Stimulated activated CD4-positive, alpha-beta T cell treated with anti-CD3 and anti-CD28 coated beads, TNF-alpha, amount 100 ng/mL, for 1 hour (primary cell): ENCODE data around the gene KCNF1.

Source experiments
- DNase-seq, 3 donors: peaks; one replicate each; pipeline ENCODE4 v3.0.0-alpha.2; 2020; ENCODE audit warnings: low read depth in 3 of 3, low spot score in 1 of 3

The KCNF1 gene

DNA sequence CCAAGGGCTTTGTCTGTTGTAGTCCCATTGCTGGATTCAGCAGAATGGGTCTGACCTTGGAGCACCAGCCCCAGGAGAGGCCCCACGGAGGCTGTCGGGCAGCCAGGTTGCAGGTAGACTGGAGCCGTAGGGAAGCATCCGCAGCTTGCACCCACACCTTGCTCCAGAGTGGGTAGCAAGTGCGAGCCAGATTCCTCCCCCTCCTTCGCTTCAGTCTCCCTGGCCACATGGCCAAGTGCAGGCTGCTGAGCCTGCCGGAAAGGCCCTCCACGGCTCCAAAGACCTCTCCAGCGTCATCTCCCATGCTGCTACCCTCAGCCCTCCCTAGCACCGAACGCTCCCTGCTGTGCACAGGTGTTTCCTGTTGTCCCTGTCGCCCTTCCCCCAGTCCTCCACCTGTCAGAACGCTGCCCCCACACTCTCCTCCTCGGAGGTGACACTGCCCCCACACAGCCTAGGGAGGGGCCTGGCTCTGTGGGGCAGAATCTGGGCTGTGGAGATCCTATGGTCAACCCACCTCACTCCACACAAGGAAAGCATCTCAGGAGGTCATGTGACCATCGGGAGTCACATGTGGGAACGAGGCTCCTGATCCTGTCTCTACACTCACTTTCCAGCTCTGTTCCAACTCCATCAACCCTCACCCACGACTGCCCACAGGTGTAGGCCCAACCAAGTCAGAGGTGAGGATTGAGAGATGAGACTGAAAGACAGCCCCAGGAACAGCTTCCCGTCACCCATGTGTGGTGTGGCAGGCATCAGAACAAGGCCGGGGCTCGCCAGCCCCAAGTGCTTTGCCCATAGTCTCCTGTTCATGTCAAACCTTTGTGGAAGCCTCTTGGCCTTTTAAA is 8.3 kb downstream of the KCNF1 start:
- DNase-seq: no peak

DNA sequence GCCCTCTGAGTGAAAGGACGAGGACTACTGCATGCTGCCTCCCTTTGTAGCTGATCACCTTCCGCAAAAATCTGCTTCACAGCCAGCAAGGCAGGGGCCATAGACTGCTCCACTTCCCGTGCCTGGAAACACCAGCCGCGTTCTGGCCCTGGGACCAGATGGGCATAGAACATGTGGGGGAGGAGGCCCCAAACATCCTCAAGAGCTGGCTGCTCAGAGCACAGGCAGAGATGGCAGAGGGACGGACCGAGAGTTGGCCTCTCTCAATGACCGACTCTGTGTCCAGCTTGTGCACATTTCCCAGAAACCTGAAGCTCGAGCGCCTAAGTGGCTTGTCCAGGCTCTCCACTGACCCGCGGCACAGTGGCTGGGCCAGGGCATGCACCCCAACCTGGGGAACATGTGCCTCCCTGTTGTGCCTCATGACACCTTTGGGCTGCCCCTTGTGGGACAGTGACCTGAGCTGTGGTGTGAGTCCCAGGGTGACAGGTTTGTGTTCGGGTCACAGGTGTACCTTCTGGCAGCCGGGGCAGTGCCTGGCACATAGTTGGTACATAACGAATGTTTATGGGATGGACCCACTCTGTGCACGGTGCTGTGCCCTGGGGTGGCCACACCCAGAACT is 9.1 kb downstream of the KCNF1 start:
- DNase-seq: no peak

DNA sequence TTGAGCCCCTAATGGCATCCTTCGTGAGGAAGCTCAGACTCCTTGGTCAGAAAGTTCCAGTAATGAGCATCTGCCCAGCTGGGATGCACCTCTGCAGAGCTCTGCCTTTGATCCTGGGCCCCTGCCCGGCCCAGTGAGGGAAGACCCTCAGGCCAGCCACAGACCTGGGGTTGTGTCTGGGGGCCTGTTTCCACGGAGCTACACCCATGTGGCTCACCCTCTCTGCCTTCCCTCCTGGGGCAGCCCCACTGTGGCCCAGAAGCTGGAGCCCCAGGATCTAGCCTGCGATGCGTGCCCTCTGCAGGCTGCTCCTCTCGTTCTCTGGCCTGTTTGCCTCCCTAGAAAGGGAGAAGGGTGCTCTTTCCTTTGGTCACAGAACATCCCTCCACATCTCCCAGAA is 9.8 kb downstream of the KCNF1 start:
- no peak for DNase-seq

DNA sequence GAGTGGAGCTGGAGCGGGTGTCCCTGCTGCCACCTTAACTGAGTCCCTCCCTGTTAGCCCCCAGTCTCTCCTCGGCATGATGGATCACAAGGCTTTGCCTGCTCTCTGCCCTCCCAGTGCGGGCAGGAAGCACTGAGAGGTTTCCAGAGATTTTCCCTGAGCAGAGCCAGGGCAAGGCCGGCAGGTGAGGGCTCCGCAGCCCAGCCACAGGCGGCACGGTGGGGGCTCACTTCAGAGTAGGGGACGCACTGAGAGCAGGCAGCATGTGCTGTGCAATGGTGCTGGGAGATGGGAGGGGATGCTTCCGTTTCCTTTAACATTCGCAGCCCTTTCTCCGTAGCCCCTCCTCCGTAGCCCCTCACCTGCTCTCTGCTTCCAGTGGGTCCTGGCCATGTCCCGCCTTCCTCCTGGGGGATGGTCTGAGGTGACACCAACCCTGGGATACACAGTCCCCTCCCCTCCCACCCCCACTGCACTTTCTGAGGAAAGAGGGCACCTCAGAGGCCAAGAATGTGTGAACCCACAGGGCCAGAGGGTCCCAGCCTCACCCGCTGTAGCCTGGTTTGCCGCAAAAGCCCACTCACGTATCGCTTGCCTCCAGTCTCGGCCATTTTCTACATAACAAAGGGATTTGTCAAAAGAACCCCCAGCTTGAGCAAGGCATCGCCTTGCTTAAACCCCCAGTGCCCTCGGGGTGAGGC is 10.7 kb downstream of the KCNF1 start:
- DNase-seq: no peak

DNA sequence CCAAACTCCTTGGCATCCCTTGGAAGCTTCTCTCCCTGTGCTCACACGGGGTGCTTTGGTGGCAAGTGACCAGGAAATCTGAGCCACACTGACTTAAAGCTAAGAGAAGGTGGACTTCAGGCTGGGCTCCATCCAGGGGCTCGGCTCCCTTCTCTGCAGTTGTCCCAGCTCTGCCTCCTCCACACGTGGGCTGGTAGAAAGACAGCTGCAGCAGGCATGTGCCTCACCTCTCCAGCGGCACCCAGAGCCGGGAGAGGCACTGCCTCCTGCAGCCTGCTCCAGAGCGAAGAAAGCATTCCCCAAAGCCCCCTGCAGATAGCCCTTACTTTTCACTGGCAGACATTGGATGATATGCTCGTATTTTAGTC is 11.3 kb downstream of the KCNF1 start:
- no peak for DNase-seq

DNA sequence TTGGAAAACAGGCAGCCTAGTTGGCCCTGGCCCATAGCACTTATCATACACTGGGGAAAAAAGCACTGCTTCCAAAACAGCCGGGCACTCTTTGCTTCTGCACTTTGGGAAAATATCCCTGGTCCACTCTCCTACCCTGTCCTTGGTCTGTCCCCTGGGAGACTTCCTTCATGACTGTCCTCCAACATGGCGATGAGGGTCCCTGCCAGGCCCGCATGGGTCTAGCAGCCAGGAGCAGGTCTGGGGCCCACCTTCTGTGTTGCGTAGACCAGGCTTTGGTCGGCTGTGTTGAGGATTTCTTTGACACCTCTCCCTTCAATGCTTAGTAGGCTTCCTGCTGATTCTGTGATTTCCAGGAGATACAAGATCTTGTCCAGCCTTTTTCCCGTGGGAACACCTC is 12.2 kb downstream of the KCNF1 start:
- no peak for DNase-seq

DNA sequence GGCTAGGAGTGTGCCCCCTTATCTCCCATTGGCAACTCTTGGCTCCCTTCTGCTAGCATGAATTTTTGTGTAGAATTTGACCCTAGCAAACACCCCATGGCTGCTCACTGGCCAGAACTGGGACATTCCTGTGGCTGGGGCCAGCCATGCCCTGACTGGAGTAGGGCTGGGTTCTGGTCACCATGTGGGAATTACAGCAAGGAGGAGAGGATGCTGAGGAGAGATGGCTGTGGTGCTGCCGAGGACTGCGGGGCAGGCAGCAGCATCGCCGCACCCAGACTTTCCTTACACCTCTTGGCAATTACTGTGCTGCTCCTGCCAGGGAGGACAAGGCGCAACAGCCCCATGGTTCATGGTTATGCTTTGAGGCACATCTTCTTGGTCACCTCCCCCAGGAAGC is 12.7 kb downstream of the KCNF1 start:
- DNase-seq: no peak

DNA sequence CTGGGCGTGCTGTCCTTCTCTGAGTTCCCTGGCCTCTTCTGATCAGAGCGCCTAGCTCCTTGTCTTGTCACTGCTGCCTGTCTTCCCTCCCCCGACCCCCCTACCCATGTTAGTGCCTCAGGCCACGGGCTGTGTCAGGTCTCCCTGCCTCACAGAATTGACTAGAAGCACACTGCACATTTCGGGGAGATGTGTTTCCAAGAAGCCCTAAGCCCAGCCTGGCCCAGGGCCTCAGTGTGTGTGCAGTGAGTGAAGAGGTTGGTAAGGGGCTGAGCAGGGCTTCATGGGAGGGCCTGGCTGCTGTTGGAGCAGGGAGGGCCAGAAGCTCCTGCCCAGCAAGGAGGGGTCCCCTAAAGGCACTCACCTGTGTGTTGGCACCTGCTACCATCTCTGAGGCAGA is 13.1 kb downstream of the KCNF1 start:
- DNase-seq: no peak

DNA sequence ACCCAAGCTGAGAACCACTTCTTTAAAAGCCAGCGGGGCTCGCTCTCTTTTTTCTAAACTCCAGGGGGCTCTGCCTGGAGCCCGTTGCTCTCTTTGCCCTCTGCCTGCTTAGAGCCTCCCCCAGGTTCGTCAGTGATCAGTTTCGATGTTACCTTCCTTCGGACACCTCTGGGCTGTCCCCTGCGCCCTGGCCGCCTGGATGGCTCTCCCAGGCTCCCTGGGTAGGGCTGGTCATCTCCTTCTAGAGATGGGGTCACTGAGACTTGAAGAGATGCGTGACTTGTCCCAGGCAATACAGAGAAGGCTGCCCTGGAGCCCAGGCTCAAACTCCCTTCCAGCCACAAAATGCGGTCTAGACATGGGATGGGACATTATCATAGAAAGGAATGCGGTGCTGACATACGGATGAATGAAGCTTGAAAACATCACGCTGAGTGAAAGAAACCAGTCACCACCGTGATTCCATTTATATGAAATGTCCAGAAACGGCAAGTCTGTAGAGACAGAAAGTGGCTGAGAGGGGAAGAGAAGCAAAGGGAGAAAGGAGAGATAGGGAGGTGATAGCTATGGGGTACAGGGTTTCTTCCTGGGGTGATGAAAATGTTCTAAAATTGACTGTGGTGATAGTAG is 14.6 kb downstream of the KCNF1 start:
- DNase-seq: no peak

DNA sequence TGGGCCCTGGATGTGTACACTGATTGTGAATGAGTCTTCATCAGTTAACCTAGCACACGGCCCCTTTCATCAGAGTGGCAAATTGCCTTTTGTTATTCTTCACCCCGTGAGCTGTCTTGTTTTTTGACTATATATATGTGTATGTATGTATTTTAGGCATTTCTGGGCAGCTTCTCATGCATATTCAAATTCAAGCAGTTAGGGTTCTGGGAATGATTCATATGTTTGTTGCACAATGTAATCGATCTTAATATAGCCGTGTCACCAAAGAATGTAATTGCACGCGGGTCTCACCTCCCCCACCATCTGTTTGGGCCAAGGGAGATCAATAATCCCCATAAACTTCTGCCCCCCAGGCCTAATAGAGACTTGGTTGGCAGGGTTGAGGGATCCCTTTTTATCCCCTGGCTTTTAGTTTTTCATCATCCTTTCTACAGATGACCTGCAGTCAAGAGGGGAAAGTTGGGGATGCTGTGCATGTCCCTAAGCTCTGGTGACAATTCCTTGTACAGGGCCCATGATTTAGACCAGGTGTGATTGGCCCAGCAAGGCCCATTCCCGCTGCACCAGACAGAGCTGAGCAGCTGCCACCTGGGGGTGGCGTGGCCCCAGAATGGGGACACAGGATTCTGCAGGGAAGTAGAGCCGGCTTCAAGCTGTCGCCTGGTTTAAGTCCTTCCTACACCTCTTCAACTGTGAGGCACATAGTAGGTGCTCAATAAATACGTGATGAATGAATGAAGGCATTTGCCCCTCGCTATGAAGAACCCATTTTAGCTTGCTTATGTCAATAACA is 19.2 kb downstream of the KCNF1 start:
- DNase-seq: no peak

DNA sequence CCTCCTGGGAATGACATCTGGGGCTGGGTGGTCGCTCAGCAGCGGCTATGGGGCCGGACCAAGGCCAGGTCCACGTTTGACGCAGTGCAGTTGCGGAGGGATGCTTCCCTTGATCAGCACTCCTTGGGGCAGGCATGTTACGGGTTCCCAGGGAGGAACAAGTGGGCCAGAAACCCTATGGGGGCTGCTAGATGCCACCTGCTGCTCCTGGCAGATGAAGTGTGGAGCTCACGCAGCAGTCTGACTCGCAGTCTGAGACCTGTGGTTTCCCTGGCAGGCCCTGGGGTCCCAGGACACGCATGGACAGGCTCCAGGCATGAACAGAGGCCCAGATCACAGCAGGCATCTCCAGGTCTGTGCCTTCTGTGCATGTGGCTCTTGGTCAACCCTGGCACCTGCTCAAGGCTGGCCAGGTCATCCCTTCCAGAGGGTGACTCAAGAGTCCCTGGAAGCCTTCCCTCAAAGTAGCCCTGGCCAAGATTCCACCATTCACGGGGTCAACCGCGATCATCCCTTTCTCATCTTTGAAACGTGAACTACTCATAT is 20.0 kb downstream of the KCNF1 start:
- no peak for DNase-seq

DNA sequence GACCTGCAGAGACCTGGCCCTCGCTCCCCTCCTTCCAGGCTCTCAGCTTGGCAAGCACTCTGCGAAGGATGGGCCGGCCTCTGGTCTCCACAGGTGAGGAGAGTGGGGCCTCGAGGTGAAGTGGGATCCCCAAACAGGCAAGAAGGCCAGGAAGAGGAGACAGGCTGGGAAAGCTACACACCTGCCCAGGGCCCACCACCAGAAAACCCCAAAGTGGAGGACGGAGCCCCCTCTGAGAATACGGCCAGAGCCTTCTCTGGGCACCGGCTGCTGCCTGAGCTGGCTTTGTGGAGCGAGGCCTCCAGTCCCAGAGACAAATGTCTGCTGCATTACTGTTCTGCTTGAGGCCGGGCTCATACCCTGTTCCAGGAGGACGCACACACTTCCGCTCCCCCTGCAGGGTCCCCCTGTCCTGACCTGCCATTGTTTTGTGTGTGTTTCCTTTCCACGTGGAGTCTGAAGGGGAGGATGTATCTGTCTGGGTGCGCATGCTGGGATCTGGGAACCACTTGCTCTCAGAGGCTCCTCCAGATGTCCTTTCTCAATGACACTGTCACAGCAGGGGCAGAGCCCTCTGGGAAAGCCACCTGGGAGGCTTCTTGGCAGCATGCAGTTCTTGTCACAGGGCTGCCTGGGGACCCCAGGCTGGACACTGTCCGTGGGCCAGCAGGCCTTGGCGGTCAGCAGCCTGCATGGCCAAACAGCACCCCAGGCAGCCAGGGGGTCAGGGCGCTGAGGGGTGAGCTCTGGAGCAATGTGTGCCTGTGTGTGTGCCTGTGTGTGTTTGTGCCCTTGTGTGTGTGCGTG is 20.8 kb downstream of the KCNF1 start:
- DNase-seq: no peak

DNA sequence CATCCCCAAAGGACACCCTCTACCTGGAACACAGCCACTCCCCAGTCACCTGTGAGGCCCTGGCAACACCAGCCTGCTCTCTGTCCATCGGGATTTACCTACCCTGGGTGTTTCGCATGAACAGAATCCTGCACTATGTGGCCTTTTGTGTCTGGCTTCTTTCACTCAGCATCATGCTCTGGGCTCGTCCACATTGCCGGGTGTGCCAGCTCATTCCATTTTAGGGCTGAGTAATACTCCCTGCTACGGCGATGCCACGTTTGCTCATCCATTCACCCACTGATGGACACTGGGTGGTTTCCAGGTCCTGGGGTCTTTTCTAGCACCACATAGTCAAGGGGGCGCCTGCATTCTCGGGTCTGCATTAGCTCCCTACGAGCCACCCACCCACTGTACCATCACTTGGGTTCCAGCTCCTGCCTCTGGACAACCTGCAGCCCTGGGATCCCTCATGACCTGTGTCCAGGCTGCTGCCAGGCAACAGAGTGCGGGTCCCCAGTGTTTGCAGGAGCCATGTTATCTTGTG is 22.0 kb downstream of the KCNF1 start:
- no peak for DNase-seq

DNA sequence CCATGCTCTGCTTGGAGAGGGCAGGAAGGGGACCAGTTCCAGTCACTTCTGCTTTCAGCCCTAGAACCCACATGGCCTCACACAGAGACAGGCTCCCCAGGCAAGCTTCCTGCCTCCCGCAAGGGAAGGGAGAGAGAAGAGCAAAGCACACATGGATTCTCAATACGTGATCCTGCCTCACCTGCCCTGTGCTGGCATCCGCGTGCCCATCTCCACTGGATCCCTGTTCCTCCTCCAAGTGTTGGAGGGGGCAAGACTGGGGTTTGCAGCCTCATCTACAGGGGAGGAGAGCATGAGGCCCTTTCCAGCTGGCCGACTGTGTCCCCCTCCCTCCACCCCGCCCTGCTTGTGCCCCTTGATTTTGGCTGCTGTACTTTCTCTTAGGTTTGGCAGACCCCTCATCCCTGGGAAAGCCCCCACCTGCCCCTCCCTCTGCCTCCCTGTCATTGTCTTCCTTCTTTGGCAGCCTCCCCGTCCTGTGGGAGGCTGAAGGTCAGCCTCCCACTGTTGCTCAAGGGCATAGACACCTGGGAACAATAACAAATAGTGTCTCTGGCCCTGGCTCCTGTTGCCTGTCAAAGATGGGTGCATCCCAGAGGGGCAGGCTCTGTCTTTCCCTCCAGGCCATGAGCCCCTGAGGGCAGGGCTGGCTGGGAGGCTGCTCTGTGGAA is 22.7 kb downstream of the KCNF1 start:
- no peak for DNase-seq

DNA sequence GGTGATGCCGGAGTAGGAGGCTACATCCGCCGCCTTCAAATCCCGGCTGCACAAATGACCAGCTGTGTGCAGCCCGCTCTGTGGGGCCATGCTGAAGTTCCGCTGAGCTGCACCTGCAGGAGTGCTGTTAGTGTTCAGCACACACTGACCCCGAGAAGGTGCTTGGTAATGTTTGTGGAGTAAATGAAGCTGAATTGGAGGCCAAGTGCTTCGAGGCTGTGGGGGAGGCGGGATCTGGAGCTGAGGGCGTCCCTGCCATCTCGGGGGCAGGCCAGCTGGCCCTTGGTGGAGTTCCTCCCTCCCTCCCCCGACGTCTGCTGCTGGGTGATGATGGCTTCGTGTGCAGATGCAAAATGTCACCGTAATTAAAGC is 23.2 kb downstream of the KCNF1 start:
- no peak for DNase-seq

DNA sequence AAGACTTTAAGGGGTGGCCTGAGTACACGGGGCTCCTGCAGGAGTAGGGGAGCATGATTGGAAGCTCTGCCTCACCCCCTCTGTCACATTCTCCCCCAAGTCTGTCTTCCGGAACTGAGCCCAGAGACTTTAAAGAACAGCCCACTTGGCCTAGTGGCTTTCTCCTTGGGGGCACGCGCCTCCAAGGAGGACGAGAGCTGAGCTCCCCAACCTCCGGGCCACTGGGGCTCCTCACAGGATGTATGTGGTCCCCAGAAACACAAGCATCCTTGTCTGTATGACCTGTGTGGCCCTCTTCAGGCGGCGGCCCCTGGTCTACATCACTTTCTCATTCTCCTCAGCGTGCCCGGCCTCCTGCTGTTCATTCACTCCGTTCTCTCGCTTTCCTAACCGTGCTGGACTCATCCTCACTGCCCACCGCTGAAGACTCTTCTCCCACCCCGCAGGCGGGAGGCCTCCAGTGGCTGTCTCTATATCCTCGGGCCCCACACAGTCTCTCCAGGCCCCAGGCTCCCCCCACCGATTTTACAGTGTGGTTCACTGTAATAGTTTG is 23.7 kb downstream of the KCNF1 start:
- no peak for DNase-seq

DNA sequence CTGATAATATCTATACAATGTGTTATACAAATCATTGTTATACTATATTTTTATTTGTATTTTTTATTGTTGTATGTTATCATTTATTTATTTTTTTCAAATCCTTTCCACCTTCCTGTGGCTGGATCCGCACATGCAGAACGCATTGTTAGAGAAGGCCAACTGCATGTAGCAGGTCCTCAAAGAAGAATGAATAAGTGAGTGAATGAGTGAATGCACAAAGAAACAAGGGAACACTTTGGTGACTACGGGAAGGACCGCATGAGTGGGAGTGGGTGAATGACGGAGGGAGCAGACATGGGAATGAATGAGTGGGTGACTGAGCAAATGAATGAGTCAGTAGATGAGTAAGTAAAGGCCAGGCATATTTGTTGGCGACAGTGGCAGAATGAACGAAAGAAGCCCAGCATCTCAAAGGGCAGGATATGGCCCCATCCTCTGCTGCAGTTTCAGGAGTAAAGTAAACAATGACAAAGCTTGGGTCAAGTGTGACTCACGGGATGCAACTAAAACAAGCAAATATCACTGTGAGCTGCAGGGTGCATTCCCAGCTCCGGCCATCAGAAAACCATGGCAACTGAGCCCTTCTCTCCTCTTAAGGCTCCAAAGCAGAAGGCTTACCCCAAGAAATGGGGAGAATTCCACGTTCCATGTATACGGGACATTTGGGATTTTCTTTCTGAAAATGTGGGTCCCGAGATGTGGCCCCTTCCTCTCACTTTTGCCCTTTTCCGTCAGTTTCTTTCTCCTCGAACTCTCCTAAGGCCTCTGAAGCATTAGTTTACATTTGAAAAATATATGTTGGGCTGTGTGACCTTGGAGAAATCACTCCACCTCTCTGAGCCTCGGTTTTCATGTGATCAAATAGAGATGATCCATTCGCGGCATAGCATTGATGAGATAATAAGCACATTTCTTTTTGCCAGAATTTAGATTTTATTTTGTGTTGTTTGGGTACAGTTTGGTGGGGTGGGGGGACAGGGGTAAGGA is 24.5 kb downstream of the KCNF1 start:
- DNase-seq: no peak

DNA sequence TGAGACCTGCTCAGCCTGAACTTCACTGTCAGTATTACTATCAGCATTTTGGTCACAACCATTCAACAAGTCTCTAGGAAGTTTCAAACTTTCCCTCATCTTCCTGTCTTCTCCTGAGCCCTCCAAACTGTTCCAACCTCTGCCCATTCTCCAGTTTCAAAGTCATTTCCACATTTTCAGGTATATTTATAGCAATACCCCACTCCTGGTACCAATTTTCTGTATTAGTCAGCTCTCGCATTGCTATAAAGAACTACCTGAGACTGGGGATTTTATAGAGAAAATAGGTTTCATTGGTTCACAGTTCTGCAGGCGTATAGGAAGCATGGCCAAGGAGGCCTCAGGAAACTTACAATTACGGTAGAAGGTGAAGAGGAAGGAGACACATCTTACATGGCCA is 27.3 kb downstream of the KCNF1 start:
- DNase-seq: no peak
